Activated T-cell treated with anti-CD3 and anti-CD28 coated beads for 4 hours (primary cell): ENCODE data around the gene ENPP7.
"Not testable (repeated sequence)": the region's sequence is repeated elsewhere in the genome, so short reads cannot be mapped to it uniquely, and the experiment has no call there.

Experiments
- DNase-seq: peaks from one replicate; pipeline ENCODE4 v3.0.0-alpha.2; 2020

Gene ENPP7

GRCh38 chr17:79752175-79752574, 21.4 kb downstream of the ENPP7 start:
- peak; percentile 28 for DNase-seq

DNA sequence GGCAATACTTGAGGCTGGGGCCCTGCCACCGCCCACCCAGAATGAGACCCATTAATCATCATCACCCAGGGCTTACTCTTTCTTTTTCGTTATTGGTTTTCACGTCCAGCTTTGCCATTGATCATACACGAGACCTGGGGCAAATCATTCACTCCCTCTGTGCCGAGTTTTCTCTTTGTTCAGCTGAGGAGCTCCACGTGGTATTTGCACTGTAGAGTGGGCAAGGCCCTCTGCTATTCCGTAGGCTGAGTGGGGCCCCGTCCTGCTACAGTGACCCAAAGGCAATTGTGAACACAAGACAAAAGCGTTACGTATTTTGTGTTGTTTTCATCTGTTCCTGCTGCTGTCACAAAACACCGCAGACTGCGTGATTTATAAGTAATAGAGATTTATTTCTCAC, 23.6 kb downstream of the ENPP7 start:
- DNase-seq, result no peak

DNA sequence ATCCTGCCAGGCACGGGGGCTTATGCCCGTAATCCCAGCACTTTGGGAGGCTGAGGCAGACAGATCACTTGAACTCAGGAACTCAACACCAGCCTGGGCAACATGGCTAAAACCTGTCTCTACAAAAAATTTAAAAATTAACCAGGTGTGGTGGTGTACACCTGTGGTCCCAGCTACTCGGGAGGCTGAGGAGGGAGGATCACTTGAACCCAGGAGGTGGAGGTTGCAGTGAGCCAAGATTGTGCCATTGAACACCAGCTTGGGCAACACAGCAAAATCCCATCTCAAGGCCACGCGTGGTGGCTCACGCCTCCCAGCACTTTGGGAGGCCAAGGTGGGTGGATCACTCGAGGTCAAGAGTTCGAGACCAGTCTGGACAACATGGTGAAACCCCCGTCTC, 24.2 kb downstream of the ENPP7 start:
- not testable (repeated sequence) for DNase-seq

GRCh38 chr17:79755591-79755990, 24.8 kb downstream of the ENPP7 start:
- DNase-seq, result no peak

- DNase-seq, result no peak
Observed at GRCh38 chr17:79757140-79757745, 26.5 kb downstream of the ENPP7 start.

GRCh38 chr17:79758271-79758670, 27.5 kb downstream of the ENPP7 start:
- DNase-seq, result no peak

- no peak for DNase-seq
Observed at GRCh38 chr17:79760197-79760906, 29.6 kb downstream of the ENPP7 start.

GRCh38 chr17:79761894-79762589, 31.3 kb downstream of the ENPP7 start:
- DNase-seq, result no peak

- no peak for DNase-seq
Observed at GRCh38 chr17:79765708-79766107, 35.0 kb downstream of the ENPP7 start.

- no peak for DNase-seq
Observed at GRCh38 chr17:79769570-79770506, 39.1 kb downstream of the ENPP7 start.

DNA sequence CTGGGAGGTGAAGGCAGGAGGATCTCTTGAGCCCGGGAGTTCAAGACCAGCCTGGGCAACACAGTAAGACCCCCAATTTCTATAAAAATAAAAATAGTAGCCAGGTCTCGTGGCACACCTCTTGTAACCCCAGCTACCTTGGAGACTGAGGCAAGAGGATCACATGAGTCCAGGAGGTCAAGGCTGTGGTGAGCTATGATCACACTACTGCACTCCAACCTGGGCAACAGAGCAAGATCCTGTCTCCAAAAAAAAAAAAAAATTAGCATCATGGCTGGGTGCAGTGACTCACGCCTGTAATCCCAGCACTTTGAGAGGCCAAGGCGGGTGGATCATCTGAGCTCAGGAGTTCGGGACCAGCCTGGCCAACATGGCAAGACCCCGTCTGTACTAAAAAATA, 40.5 kb downstream of the ENPP7 start:
- no peak for DNase-seq

GRCh38 chr17:79772726-79773125, 42.0 kb downstream of the ENPP7 start:
- DNase-seq, result not testable (repeated sequence)

DNA sequence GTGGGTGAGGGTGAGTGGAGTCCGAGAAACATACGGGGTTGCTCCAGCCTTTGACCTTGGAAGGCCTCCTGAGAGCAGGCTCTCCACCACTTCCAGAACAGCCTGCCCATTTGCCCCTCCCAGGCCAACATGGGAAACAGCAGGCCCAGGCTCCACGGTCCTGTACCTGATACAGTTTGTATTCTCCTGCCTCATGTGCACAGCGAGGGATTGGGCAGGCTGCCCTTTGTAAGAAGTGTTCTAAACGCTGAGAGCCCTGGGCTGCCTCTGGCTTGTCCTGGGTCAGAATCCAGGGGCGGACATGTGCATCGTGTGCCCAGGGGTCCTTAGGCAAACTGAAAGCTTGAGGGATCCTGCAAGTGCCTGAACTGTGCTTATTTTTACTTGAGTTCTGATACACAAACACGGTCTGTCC, 43.8 kb downstream of the ENPP7 start:
- DNase-seq, result no peak

- DNase-seq, result no peak
Observed at GRCh38 chr17:79775632-79776031, 44.9 kb downstream of the ENPP7 start.

DNA sequence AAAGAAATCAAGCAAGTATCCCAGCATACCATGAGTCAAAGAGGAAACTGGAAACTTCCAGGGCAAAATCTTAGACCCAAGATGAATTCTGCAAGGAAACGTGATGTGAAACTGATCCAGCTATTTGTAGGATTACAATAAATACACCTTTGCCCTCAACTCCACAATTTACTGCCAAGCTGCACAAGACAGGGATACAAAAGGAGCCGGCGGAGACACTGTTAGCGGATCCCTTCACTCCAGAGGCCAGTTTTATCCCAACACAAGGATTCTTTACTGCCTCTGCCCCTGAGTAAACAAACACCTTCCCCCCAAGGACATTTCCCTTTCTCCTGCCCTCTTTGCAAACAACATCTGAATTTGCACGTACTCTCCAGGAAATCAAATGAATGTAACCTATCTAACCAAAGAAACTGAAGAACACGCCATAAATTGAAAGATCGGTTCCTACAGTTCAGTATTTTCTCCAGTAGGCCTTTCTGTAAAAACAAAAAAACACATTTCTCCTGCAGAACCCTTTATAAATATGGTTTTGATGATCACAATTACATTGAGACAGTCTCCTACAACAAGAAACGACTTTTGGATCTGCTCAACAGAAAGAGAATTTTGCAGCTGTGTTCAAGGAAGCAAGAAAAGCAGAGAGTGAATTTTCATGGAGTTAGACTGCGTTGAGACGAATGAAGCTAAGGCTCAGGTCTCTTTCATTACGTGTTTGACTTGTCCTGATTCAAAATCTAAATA, 45.8 kb downstream of the ENPP7 start:
- DNase-seq, result no peak

DNA sequence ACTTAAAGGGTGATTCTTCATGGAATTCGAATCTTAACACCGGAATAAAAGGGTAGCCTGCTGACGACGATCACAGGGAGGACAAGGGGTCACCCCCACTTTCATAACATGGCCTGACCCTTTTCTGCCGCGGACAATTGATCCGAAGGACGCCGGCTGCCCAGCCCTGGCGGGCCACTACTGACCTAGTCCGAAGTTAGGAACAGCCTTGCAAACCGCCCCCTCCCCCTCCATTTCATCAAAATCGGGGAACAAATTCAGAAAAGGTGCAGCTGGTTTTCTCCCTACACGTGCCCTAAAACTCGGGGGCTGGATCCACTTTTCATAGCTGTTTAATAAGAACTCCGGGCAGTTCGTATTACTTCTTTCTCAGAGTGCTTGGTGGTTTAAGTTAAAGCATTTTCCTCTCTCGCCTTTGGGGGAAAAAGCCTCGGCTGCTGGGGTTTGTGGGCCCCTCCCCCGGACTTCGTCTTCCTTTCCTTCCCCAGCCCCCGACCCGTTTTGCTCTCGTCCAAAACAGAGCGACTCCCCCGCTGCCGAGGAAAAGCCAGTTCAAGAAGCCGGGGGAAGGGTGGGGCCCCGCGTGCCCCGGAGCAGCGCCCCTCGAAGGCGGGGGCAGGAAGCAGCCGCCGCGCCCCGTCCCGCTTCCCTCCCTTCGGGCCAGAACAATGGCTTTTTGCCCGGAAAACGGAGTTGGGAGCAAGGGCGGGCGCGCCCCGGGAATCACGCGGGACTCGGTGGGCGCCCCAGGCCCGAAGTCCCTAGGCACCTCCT, 46.6 kb downstream of the ENPP7 start:
- DNase-seq, result no peak

DNA sequence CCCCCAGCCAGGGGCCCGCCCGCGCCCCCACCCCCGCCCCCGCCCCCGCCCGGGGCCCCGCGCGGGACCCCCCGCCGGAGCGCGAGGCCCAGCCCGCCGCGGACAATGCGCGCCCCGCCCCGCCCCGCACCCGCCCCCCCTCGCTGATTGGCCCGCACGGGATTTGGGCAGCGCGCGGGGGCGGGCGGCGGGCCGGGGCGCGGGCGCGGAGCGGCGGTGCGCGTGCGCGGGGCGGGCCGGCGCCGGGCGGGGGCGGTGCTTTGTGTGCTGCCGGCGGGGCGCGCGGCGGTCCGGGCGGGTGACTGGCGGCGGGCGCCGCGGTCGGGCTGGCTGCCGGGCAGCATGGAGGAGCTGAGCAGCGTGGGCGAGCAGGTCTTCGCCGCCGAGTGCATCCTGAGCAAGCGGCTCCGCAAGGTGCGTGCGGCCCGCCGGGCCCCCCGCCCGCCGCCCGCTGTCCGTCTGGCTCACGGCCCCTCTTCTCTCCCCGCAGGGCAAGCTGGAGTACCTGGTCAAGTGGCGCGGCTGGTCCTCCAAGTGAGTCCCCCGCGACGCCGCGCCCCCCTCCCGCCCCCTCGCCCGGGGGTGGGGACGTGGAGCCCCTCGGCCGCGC, 47.3 kb downstream of the ENPP7 start, which contains the start of gene CBX2:
Gene CBX2 (plus strand): TSS at position 255 of the 610 bp plus-strand sequence. CDS start 88 bp downstream, at position 343.
- peak; percentile 68 for DNase-seq

DNA sequence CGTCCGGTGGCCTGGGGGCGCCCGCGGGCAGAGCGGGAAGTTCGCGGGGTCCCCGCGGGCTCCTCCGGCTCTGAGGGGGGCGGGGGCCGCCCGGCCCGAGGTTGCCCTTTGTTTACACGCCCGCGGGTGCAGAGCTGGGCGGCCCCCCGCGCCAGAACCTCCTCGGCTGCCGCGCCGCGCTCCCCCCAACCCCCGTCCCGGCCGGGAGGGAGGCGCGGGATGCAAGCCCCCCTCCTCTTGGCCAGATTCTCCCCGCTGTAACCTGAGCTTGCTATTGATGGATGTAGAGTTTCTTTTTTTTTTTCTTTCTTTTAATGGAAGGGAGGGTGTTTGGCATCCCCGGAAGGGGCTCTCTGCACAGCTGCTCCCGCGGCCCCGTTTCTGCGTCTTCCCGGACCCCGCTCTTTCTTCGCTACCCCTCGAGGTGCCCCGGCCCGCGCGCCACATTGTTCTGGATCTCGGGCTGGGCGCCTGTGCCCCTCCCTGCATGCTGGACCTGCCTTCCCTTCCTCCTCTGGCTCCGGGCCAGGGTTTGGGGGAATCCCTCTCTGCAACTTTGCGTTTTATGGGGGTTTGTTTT, 47.9 kb downstream of the ENPP7 start:
- no peak for DNase-seq

DNA sequence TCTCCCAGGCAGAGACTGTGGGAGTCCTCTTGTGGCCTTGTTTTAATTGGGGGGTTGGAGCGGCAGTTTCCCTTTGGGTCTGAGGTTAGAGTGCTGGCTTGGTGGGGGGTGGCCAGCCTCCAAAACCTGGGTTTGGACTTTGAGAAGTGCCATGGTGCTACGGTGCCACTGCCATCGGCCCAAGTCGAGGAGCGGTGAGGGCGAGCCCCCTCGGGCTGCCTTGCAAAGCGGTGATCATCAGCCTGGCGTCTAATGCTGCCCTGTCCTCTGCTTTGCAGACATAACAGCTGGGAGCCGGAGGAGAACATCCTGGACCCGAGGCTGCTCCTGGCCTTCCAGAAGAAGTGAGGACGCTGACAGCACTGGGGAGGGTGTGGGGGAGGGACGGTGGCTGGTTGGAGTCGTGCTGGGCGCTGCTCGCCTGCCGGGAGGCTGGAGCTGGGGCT, 48.4 kb downstream of the ENPP7 start:
- DNase-seq, result no peak

- no peak for DNase-seq
Observed at GRCh38 chr17:79779661-79780365, 49.1 kb downstream of the ENPP7 start.
